Activated CD4-positive, alpha-beta memory T cell treated with anti-CD3 and anti-CD28 coated beads, Interleukin-2, amount 10 ng/mL, durations not matched to agents 7 days and 5 days (primary cell): ENCODE data around the gene MFGE8. TPM values are rescaled to one million over a fixed set of nuclear protein-coding genes. Genes with fewer than 3 reads are reported as not detected.

Source experiments
- CTCF ChIA-PET: fragments of 350-600 bp; sonication (Branson Sonifier 250); formaldehyde crosslinking; loops from one replicate; lab custom pipeline; 2021; ENCODE audit warnings: antibody characterized with exemption, inconsistent platforms; lab: Charles Lee
- POLR2A ChIA-PET: fragments of 350-600 bp; sonication (Branson Sonifier 250); formaldehyde crosslinking; loops from one replicate; lab custom pipeline; 2021; ENCODE audit warnings: antibody characterized with exemption; lab: Charles Lee
- DNase-seq: peaks from one replicate; pipeline ENCODE4 v3.0.0-alpha.2; 2020
- H3K27ac Mint-ChIP-seq: one replicate; pipeline ENCODE4 v1.8.0; 2021; ENCODE audit warnings: mild to moderate bottlenecking, mixed read lengths
- H3K27me3 Mint-ChIP-seq: one replicate; pipeline ENCODE4 v1.8.0; 2021; ENCODE audit warnings: mixed read lengths
- H3K36me3 Mint-ChIP-seq: one replicate; pipeline ENCODE4 v1.8.0; 2021; ENCODE audit warnings: low read depth, mixed read lengths
- H3K4me1 Mint-ChIP-seq: one replicate; pipeline ENCODE4 v1.8.0; 2021; ENCODE audit warnings: mixed read lengths
- H3K4me3 Mint-ChIP-seq: one replicate; pipeline ENCODE4 v1.8.0; 2021; ENCODE audit warnings: mild to moderate bottlenecking, mixed read lengths
- H3K9me3 Mint-ChIP-seq: one replicate; pipeline ENCODE4 v1.8.0; 2021; ENCODE audit warnings: mixed read lengths
- total RNA-seq, 2 experiments: library from RNA; stranded (reverse); gene quantifications; one replicate each; pipeline ENCODE4 v1.2.3, GENCODE V29; 2021

MFGE8 gene
- total RNA-seq, 2 experiments from 2014 or later, result 46.5 to 51.1 TPM

GRCh38 chr15:88902221-88902835, 10.9 kb downstream of the MFGE8 start:
- CTCF ChIA-PET, result interaction anchor here (0.6 to 1.7 kb wide), 3 partner anchors 113 to 276 kb away, joined by 3 to 4 read pairs (median 3); no protein-coding TSS in a partner anchor

GRCh38 chr15:88901508-88902220, 11.5 kb downstream of the MFGE8 start:
- Mint-ChIP-seq H3K36me3 (no peaks in the 10 kb centered on the region), H3K4me3 (no peak overlapping the region), H3K9me3 (no peaks in the 10 kb centered on the region), H3K27me3 (no peaks in the 10 kb centered on the region), H3K27ac (no peak overlapping the region), H3K4me1 (peaks cover 42% of the 10 kb centered on the region)
- CTCF ChIA-PET, result interaction anchor here (1.0 to 1.7 kb wide), 2 partner anchors 270 to 276 kb away, joined by 3 to 4 read pairs; no protein-coding TSS in a partner anchor
- no peak for DNase-seq
- POLR2A ChIA-PET, result interaction anchor here (0.9 to 1.4 kb wide), 2 partner anchors 18 to 278 kb away, joined by 3 read pairs; no protein-coding TSS in a partner anchor

More at GRCh38 chr15:88902221-88902835, 10.9 kb downstream of the MFGE8 start:
- Mint-ChIP-seq H3K9me3 (no peaks in the 10 kb centered on the region), H3K4me3 (no peak overlapping the region), H3K27me3 (no peaks in the 10 kb centered on the region), H3K27ac (no peak overlapping the region), H3K4me1 (peaks cover 35% of the 10 kb centered on the region), H3K36me3 (no peaks in the 10 kb centered on the region)
- POLR2A ChIA-PET, result interaction anchor here (0.9 to 1.4 kb wide), 3 partner anchors 18 to 278 kb away, joined by 3 to 5 read pairs (median 3); partner anchors contain the start of gene ISG20
- no peak for DNase-seq

GRCh38 chr15:88900982-88901418, 12.2 kb downstream of the MFGE8 start:
- POLR2A ChIA-PET, result no interaction called here
- no peaks in the 10 kb centered on the region for H3K9me3 Mint-ChIP-seq
- no peaks in the 10 kb centered on the region for H3K36me3 Mint-ChIP-seq
- H3K4me3 Mint-ChIP-seq, result no peak overlapping the region
- peak overlapping the region; percentile 23 for H3K27ac Mint-ChIP-seq
- DNase-seq, result no peak
- no peaks in the 10 kb centered on the region for H3K27me3 Mint-ChIP-seq
- H3K4me1 Mint-ChIP-seq, result peaks cover 44% of the 10 kb centered on the region
- CTCF ChIA-PET, result no interaction called here

GRCh38 chr15:88900309-88900981, 12.7 kb downstream of the MFGE8 start:
- H3K4me1 Mint-ChIP-seq, result peaks cover 46% of the 10 kb centered on the region

GRCh38 chr15:88899251-88899650, 13.9 kb downstream of the MFGE8 start:
- Mint-ChIP-seq H3K4me3 (no peak overlapping the region), H3K4me1 (peaks cover 38% of the 10 kb centered on the region), H3K9me3 (no peaks in the 10 kb centered on the region), H3K36me3 (no peaks in the 10 kb centered on the region), H3K27me3 (no peaks in the 10 kb centered on the region), H3K27ac (no peak overlapping the region)
- CTCF ChIA-PET, result interaction anchor here (0.7 kb wide), 1 partner anchor 165 kb away, joined by 3 read pairs; no protein-coding TSS in a partner anchor
- DNase-seq, result no peak
- POLR2A ChIA-PET, result no interaction called here

More at GRCh38 chr15:88900309-88900981, 12.7 kb downstream of the MFGE8 start:
- ChIA-PET POLR2A (no interaction called here), CTCF (no interaction called here)
- Mint-ChIP-seq H3K4me3 (no peak overlapping the region), H3K27me3 (no peaks in the 10 kb centered on the region), H3K27ac (peak overlapping the region; percentile 23), H3K36me3 (no peaks in the 10 kb centered on the region), H3K9me3 (no peaks in the 10 kb centered on the region)
- DNase-seq, result no peak

GRCh38 chr15:88898736-88899135, 14.4 kb downstream of the MFGE8 start:
- Mint-ChIP-seq H3K27me3 (no peaks in the 10 kb centered on the region), H3K4me1 (peaks cover 38% of the 10 kb centered on the region), H3K4me3 (no peak overlapping the region), H3K9me3 (no peaks in the 10 kb centered on the region), H3K36me3 (no peaks in the 10 kb centered on the region), H3K27ac (no peak overlapping the region)
- DNase-seq, result no peak
- ChIA-PET POLR2A (no interaction called here), CTCF (interaction anchor here (0.7 to 1.6 kb wide), 2 partner anchors 20 to 275 kb away, joined by 3 to 4 read pairs; no protein-coding TSS in a partner anchor)

GRCh38 chr15:88897456-88898194, 15.6 kb downstream of the MFGE8 start:
- POLR2A ChIA-PET, result no interaction called here
- Mint-ChIP-seq H3K27me3 (no peaks in the 10 kb centered on the region), H3K36me3 (no peaks in the 10 kb centered on the region), H3K4me1 (peaks cover 36% of the 10 kb centered on the region), H3K9me3 (no peaks in the 10 kb centered on the region), H3K4me3 (no peak overlapping the region), H3K27ac (no peak overlapping the region)
- CTCF ChIA-PET, result interaction anchor here (0.7 to 1.6 kb wide), 5 partner anchors 22 to 318 kb away, joined by 3 to 4 read pairs (median 3); no protein-coding TSS in a partner anchor
- peak; percentile 66 for DNase-seq

- Mint-ChIP-seq H3K9me3 (no peaks in the 10 kb centered on the region), H3K36me3 (no peaks in the 10 kb centered on the region), H3K27ac (no peak overlapping the region), H3K27me3 (no peaks in the 10 kb centered on the region), H3K4me3 (no peak overlapping the region), H3K4me1 (peaks cover 36% of the 10 kb centered on the region)
- CTCF ChIA-PET, result interaction anchor here (0.9 to 7.4 kb wide), 4 partner anchors 7 to 161 kb away, joined by 3 to 73 read pairs (median 4); no protein-coding TSS in a partner anchor
- POLR2A ChIA-PET, result no interaction called here
- no peak for DNase-seq
These were observed 16.1 kb downstream of the MFGE8 start for GRCh38 chr15:88897142-88897455.

- Mint-ChIP-seq H3K4me3 (no peak overlapping the region), H3K4me1 (peaks cover 36% of the 10 kb centered on the region), H3K36me3 (no peaks in the 10 kb centered on the region), H3K27me3 (no peaks in the 10 kb centered on the region), H3K9me3 (no peaks in the 10 kb centered on the region), H3K27ac (peak overlapping the region; percentile 11)
- POLR2A ChIA-PET, result interaction anchor here (2.3 kb wide), 1 partner anchor 8 kb away, joined by 16 read pairs; no protein-coding TSS in a partner anchor
- CTCF ChIA-PET, result interaction anchor here (0.9 to 7.4 kb wide), 5 partner anchors 8 to 82 kb away, joined by 3 to 73 read pairs (median 6); no protein-coding TSS in a partner anchor
- no peak for DNase-seq
These were observed 16.7 kb downstream of the MFGE8 start for GRCh38 chr15:88896333-88897033.

GRCh38 chr15:88894819-88895767, 18.1 kb downstream of the MFGE8 start, which contains the start of gene HAPLN3:
TSS of gene HAPLN3 (minus strand) at chr15:88895544. CDS start at chr15:88887298, 8,246 bp downstream.
- H3K27me3 Mint-ChIP-seq, result no peaks in the 10 kb centered on the region
- peaks cover 36% of the 10 kb centered on the region for H3K4me1 Mint-ChIP-seq
- DNase-seq, result peak; percentile 61
- no peaks in the 10 kb centered on the region for H3K9me3 Mint-ChIP-seq
- ChIA-PET POLR2A (interaction anchor here (0.6 to 2.3 kb wide), 4 partner anchors 9 to 283 kb away, joined by 3 to 16 read pairs (median 3); partner anchors contain the start of gene MFGE8), CTCF (interaction anchor here (0.8 to 7.4 kb wide), 11 partner anchors 9 to 311 kb away, joined by 3 to 73 read pairs (median 4); no protein-coding TSS in a partner anchor)
- peak within 1 kb of the TSS; percentile 59 for H3K27ac Mint-ChIP-seq
- no peaks in the 10 kb centered on the region for H3K36me3 Mint-ChIP-seq
- H3K4me3 Mint-ChIP-seq, result peak within 1 kb of the TSS; percentile 79
